ENCODE data around the gene CRYGN.

CRYGN gene

GRCh38 chr7:151416941-151417315, 23.0 kb downstream of the CRYGN start:
- H3K4ac ChIP-seq (ENCODE audit: low read depth, low read length): no peak overlapping the region
- H3K27ac ChIP-seq (ENCODE audit: low read depth, low read length): no peak overlapping the region
- H3K27me3 ChIP-seq (ENCODE audit: insufficient read depth, low read length, poor library complexity): no peaks in the 10 kb centered on the region
- H3K23ac ChIP-seq (ENCODE audit: low read length): no peak overlapping the region
- no peak for DNase-seq
- no peak overlapping the region for H3K9ac ChIP-seq (ENCODE audit: low read length)
- H3K79me1 ChIP-seq (ENCODE audit: low read length): no peaks in the 10 kb centered on the region
- H2AK5ac ChIP-seq (ENCODE audit: low read length): no peak overlapping the region
- H3K36me3 ChIP-seq (ENCODE audit: control insufficient read depth, insufficient read depth, low read length): no peaks in the 10 kb centered on the region
- no peak overlapping the region for H2BK5ac ChIP-seq (ENCODE audit: low read length)
- no peak overlapping the region for H3K4me2 ChIP-seq (ENCODE audit: low read length)
- no peak overlapping the region for H3K56ac ChIP-seq (ENCODE audit: low read length)
- H3K79me2 ChIP-seq (ENCODE audit: control insufficient read depth, insufficient read depth, low read length): no peaks in the 10 kb centered on the region
- no peak overlapping the region for H3K4me3 ChIP-seq (ENCODE audit: low read length)
- H4K8ac ChIP-seq (ENCODE audit: low read depth, low read length): no peak overlapping the region
- H2BK120ac ChIP-seq (ENCODE audit: low read depth, low read length): no peak overlapping the region
- WGBS (ENCODE audit: extremely low coverage, insufficient coverage, low lambda C conversion rate): no CpG with 5 or more reads among the region's 11 CpGs
- no peak overlapping the region for H4K5ac ChIP-seq (ENCODE audit: low read length)
- H2BK15ac ChIP-seq (replicated peaks; ENCODE audit: low read depth): no peak overlapping the region
- no peak overlapping the region for H3K18ac ChIP-seq (ENCODE audit: low read length)
- H3K4me1 ChIP-seq (ENCODE audit: control insufficient read depth, low read depth, low read length): peaks cover 4% of the 10 kb centered on the region

- Histone ChIP-seq H3K79me2 (ENCODE audit: control insufficient read depth, insufficient read depth, low read length) (no peaks in the 10 kb centered on the region), H4K5ac (ENCODE audit: low read length) (no peak overlapping the region), H3K27me3 (ENCODE audit: insufficient read depth, low read length, poor library complexity) (no peaks in the 10 kb centered on the region), H3K4me2 (ENCODE audit: low read length) (no peak overlapping the region), H3K18ac (ENCODE audit: low read length) (no peak overlapping the region), H3K4me1 (ENCODE audit: control insufficient read depth, low read depth, low read length) (peaks cover 9% of the 10 kb centered on the region), H3K56ac (ENCODE audit: low read length) (no peak overlapping the region), H2BK5ac (ENCODE audit: low read length) (no peak overlapping the region), H4K8ac (ENCODE audit: low read depth, low read length) (no peak overlapping the region), H3K79me1 (ENCODE audit: low read length) (no peaks in the 10 kb centered on the region), H3K4me3 (ENCODE audit: low read length) (no peak overlapping the region), H2BK120ac (ENCODE audit: low read depth, low read length) (no peak overlapping the region), H3K27ac (ENCODE audit: low read depth, low read length) (no peak overlapping the region), H3K4ac (ENCODE audit: low read depth, low read length) (no peak overlapping the region), H2BK15ac (replicated peaks; ENCODE audit: low read depth) (no peak overlapping the region), H3K36me3 (ENCODE audit: control insufficient read depth, insufficient read depth, low read length) (no peaks in the 10 kb centered on the region), H3K23ac (ENCODE audit: low read length) (no peak overlapping the region), H2AK5ac (ENCODE audit: low read length) (no peak overlapping the region), H3K9ac (ENCODE audit: low read length) (no peak overlapping the region)
- no CpG with 5 or more reads among the region's 10 CpGs for WGBS (ENCODE audit: extremely low coverage, insufficient coverage, low lambda C conversion rate)
- no peak for DNase-seq
Measured at GRCh38 chr7:151416112-151416940, 23.6 kb downstream of the CRYGN start.

- no peak overlapping the region for H4K8ac ChIP-seq (ENCODE audit: low read depth, low read length)
- no peak overlapping the region for H3K4ac ChIP-seq (ENCODE audit: low read depth, low read length)
- H2BK15ac ChIP-seq (replicated peaks; ENCODE audit: low read depth): no peak overlapping the region
- H4K5ac ChIP-seq (ENCODE audit: low read length): no peak overlapping the region
- H3K56ac ChIP-seq (ENCODE audit: low read length): no peak overlapping the region
- H3K36me3 ChIP-seq (ENCODE audit: control insufficient read depth, insufficient read depth, low read length): no peaks in the 10 kb centered on the region
- H2AK5ac ChIP-seq (ENCODE audit: low read length): no peak overlapping the region
- no peaks in the 10 kb centered on the region for H3K79me1 ChIP-seq (ENCODE audit: low read length)
- no peak overlapping the region for H3K23ac ChIP-seq (ENCODE audit: low read length)
- H3K4me1 ChIP-seq (ENCODE audit: control insufficient read depth, low read depth, low read length): peaks cover 16% of the 10 kb centered on the region
- H2BK5ac ChIP-seq (ENCODE audit: low read length): no peak overlapping the region
- no peaks in the 10 kb centered on the region for H3K27me3 ChIP-seq (ENCODE audit: insufficient read depth, low read length, poor library complexity)
- H3K18ac ChIP-seq (ENCODE audit: low read length): no peak overlapping the region
- no peak overlapping the region for H3K4me2 ChIP-seq (ENCODE audit: low read length)
- H3K27ac ChIP-seq (ENCODE audit: low read depth, low read length): no peak overlapping the region
- H3K9ac ChIP-seq (ENCODE audit: low read length): no peak overlapping the region
- no peak overlapping the region for H3K4me3 ChIP-seq (ENCODE audit: low read length)
- no peaks in the 10 kb centered on the region for H3K79me2 ChIP-seq (ENCODE audit: control insufficient read depth, insufficient read depth, low read length)
- no peak overlapping the region for H2BK120ac ChIP-seq (ENCODE audit: low read depth, low read length)
- WGBS (ENCODE audit: extremely low coverage, insufficient coverage, low lambda C conversion rate): no CpG with 5 or more reads among the region's 3 CpGs
- DNase-seq: no peak
Measured at GRCh38 chr7:151415375-151416105, 24.4 kb downstream of the CRYGN start.

GRCh38 chr7:151413241-151413640, 26.7 kb downstream of the CRYGN start:
- Histone ChIP-seq H2BK15ac (replicated peaks; ENCODE audit: low read depth) (no peak overlapping the region), H4K8ac (ENCODE audit: low read depth, low read length) (no peak overlapping the region), H2BK5ac (ENCODE audit: low read length) (no peak overlapping the region), H3K4ac (ENCODE audit: low read depth, low read length) (no peak overlapping the region), H3K27me3 (ENCODE audit: insufficient read depth, low read length, poor library complexity) (no peaks in the 10 kb centered on the region), H3K36me3 (ENCODE audit: control insufficient read depth, insufficient read depth, low read length) (no peaks in the 10 kb centered on the region), H2AK5ac (ENCODE audit: low read length) (no peak overlapping the region), H3K4me3 (ENCODE audit: low read length) (no peak overlapping the region), H3K79me2 (ENCODE audit: control insufficient read depth, insufficient read depth, low read length) (no peaks in the 10 kb centered on the region), H3K18ac (ENCODE audit: low read length) (no peak overlapping the region), H3K4me1 (ENCODE audit: control insufficient read depth, low read depth, low read length) (peaks cover 19% of the 10 kb centered on the region), H3K79me1 (ENCODE audit: low read length) (peaks cover 2% of the 10 kb centered on the region), H3K56ac (ENCODE audit: low read length) (no peak overlapping the region), H3K4me2 (ENCODE audit: low read length) (no peak overlapping the region), H3K9ac (ENCODE audit: low read length) (no peak overlapping the region), H3K27ac (ENCODE audit: low read depth, low read length) (no peak overlapping the region), H2BK120ac (ENCODE audit: low read depth, low read length) (no peak overlapping the region), H3K23ac (ENCODE audit: low read length) (no peak overlapping the region), H4K5ac (ENCODE audit: low read length) (no peak overlapping the region)
- no peak for DNase-seq
- no CpG with 5 or more reads among the region's 4 CpGs for WGBS (ENCODE audit: extremely low coverage, insufficient coverage, low lambda C conversion rate)

- H4K5ac ChIP-seq (ENCODE audit: low read length): no peak overlapping the region
Measured at GRCh38 chr7:151412318-151412717, 27.6 kb downstream of the CRYGN start.

More at GRCh38 chr7:151412318-151412717, 27.6 kb downstream of the CRYGN start:
- H3K9ac ChIP-seq (ENCODE audit: low read length): no peak overlapping the region
- no peak overlapping the region for H3K18ac ChIP-seq (ENCODE audit: low read length)
- no peak overlapping the region for H3K23ac ChIP-seq (ENCODE audit: low read length)
- no peak overlapping the region for H3K56ac ChIP-seq (ENCODE audit: low read length)
- no peaks in the 10 kb centered on the region for H3K27me3 ChIP-seq (ENCODE audit: insufficient read depth, low read length, poor library complexity)
- H3K4me1 ChIP-seq (ENCODE audit: control insufficient read depth, low read depth, low read length): peaks cover 19% of the 10 kb centered on the region
- WGBS (ENCODE audit: extremely low coverage, insufficient coverage, low lambda C conversion rate): no CpG with 5 or more reads among the region's 4 CpGs
- H2BK15ac ChIP-seq (replicated peaks; ENCODE audit: low read depth): no peak overlapping the region
- H3K4me3 ChIP-seq (ENCODE audit: low read length): no peak overlapping the region
- H2AK5ac ChIP-seq (ENCODE audit: low read length): peak overlapping the region; percentile 6
- H2BK5ac ChIP-seq (ENCODE audit: low read length): no peak overlapping the region
- H3K4ac ChIP-seq (ENCODE audit: low read depth, low read length): no peak overlapping the region
- H3K36me3 ChIP-seq (ENCODE audit: control insufficient read depth, insufficient read depth, low read length): no peaks in the 10 kb centered on the region
- no peak overlapping the region for H4K8ac ChIP-seq (ENCODE audit: low read depth, low read length)
- no peaks in the 10 kb centered on the region for H3K79me2 ChIP-seq (ENCODE audit: control insufficient read depth, insufficient read depth, low read length)
- H2BK120ac ChIP-seq (ENCODE audit: low read depth, low read length): no peak overlapping the region
- no peak overlapping the region for H3K4me2 ChIP-seq (ENCODE audit: low read length)
- no peak for DNase-seq
- H3K27ac ChIP-seq (ENCODE audit: low read depth, low read length): no peak overlapping the region
- H3K79me1 ChIP-seq (ENCODE audit: low read length): peaks cover 2% of the 10 kb centered on the region
